ENCODE measurements around the gene VPS51. TPM values are rescaled to one million over a fixed set of nuclear protein-coding genes. Genes with fewer than 3 reads are reported as not detected.
"Not testable (repeated sequence)": the region's sequence is repeated elsewhere in the genome, so short reads cannot be mapped to it uniquely, and the experiment has no call there.

Gene VPS51
- total RNA-seq, 1 donor from 2014 or later: 55.1 TPM

GRCh38 chr11:65118097-65118837 lies 22.3 kb downstream of the VPS51 start:
- ATAC-seq (no peak), DNase-seq (ENCODE audit: low spot score) (no peak)

GRCh38 chr11:65118891-65119669 lies 23.1 kb downstream of the VPS51 start:
- not testable (repeated sequence) for ATAC-seq
- peak; percentile 52 for DNase-seq (ENCODE audit: low spot score)

GRCh38 chr11:65119670-65119995 lies 23.6 kb downstream of the VPS51 start:
- no peak for DNase-seq (ENCODE audit: low spot score)

GRCh38 chr11:65120831-65121230 lies 24.8 kb downstream of the VPS51 start:
- ATAC-seq: no peak
- no peak for DNase-seq (ENCODE audit: low spot score)

More at GRCh38 chr11:65119670-65119995, 23.6 kb downstream of the VPS51 start:
- no peak for ATAC-seq

- DNase-seq (ENCODE audit: low spot score) (peak; percentile 59), ATAC-seq (no peak)
Observed at GRCh38 chr11:65121447-65121864, 25.4 kb downstream of the VPS51 start.

GRCh38 chr11:65121865-65122696 lies 26.1 kb downstream of the VPS51 start, which contains the start of the genes FAU and MRPL49:
Gene FAU, minus strand, starts transcription at chr11:65122134. Its CDS starts 321 bp downstream, at chr11:65121813.
Gene MRPL49, plus strand, starts transcription at chr11:65122321. Its CDS starts 26 bp downstream, at chr11:65122347.
- peak; percentile 99 for DNase-seq (ENCODE audit: low spot score)
- peak; percentile 75 for ATAC-seq

GRCh38 chr11:65124480-65125196 lies 28.6 kb downstream of the VPS51 start:
- DNase-seq (ENCODE audit: low spot score): no peak

GRCh38 chr11:65125197-65126056 lies 29.4 kb downstream of the VPS51 start:
- ATAC-seq (no peak), DNase-seq (ENCODE audit: low spot score) (no peak)

More at GRCh38 chr11:65124480-65125196, 28.6 kb downstream of the VPS51 start:
- no peak for ATAC-seq

- no peak for ATAC-seq
- DNase-seq (ENCODE audit: low spot score): no peak
Observed at GRCh38 chr11:65126624-65127274, 30.7 kb downstream of the VPS51 start.

GRCh38 chr11:65127473-65128181 lies 31.6 kb downstream of the VPS51 start:
- DNase-seq (ENCODE audit: low spot score) (no peak), ATAC-seq (peak; percentile 2)

- DNase-seq (ENCODE audit: low spot score) (no peak), ATAC-seq (no peak)
Observed at GRCh38 chr11:65128182-65129145, 32.5 kb downstream of the VPS51 start.

- ATAC-seq (no peak), DNase-seq (ENCODE audit: low spot score) (no peak)
Observed at GRCh38 chr11:65129649-65130441, 33.8 kb downstream of the VPS51 start.

- no peak for ATAC-seq
- DNase-seq (ENCODE audit: low spot score): peak; percentile 47
Observed at GRCh38 chr11:65130631-65131416, 34.8 kb downstream of the VPS51 start.

- no peak for DNase-seq (ENCODE audit: low spot score)
- no peak for ATAC-seq
Observed at GRCh38 chr11:65131417-65131776, 35.4 kb downstream of the VPS51 start.

GRCh38 chr11:65131895-65132237 lies 35.9 kb downstream of the VPS51 start:
- ATAC-seq (no peak), DNase-seq (ENCODE audit: low spot score) (no peak)
